ENCODE results near the gene ZNF726.
A peak's percentile ranks its signal among the peaks of the same experiment; 100 is the strongest.
"Not testable (repeated sequence)": the region's sequence is repeated elsewhere in the genome, so short reads cannot be mapped to it uniquely, and the experiment has no call there.

The ZNF726 gene

GRCh38 chr19:23914402-23915286, at the start of gene ZNF726:
Gene ZNF726, plus strand, starts transcription at chr19:23914886. Its CDS starts 109 bp downstream, at chr19:23914995.
- no peaks in the 10 kb centered on the region for H3K27me3 ChIP-seq (ENCODE audit: low read depth)
- H3K9me3 ChIP-seq = peaks cover 10% of the 10 kb centered on the region
- in situ Hi-C loops (cut with MboI; ENCODE audit: low sequenced_read_pairs) = no loop called here
- H3K4me3 ChIP-seq = peak within 1 kb of the TSS; percentile 85
- H3K4me1 ChIP-seq = no peaks in the 10 kb centered on the region; the same call in 1 of the 2 replicates
- peak; percentile 87 to 91 for DNase-seq (ENCODE audit: low spot score in 2 of 2)
- peaks cover 19% of the 10 kb centered on the region for H3K36me3 ChIP-seq (replicated peaks)

- no peaks in the 10 kb centered on the region for H3K9me3 ChIP-seq
- DNase-seq (ENCODE audit: low spot score in 2 of 2) = no peak
- H3K4me1 ChIP-seq = no peaks in the 10 kb centered on the region
- H3K27me3 ChIP-seq (ENCODE audit: low read depth) = no peaks in the 10 kb centered on the region
- in situ Hi-C loops (cut with MboI; ENCODE audit: low sequenced_read_pairs) = no loop called here
- H3K36me3 ChIP-seq (replicated peaks) = no peaks in the 10 kb centered on the region
- no peak overlapping the region for H3K4me3 ChIP-seq
Measured at GRCh38 chr19:23867895-23868294, 46.8 kb upstream of the ZNF726 start.

- DNase-seq (ENCODE audit: low spot score in 2 of 2) = no peak
- in situ Hi-C loops (cut with MboI; ENCODE audit: low sequenced_read_pairs) = no loop called here
- H3K4me1 ChIP-seq = no peaks in the 10 kb centered on the region
- H3K27me3 ChIP-seq (ENCODE audit: low read depth) = no peaks in the 10 kb centered on the region
- H3K36me3 ChIP-seq (replicated peaks) = no peaks in the 10 kb centered on the region
- H3K9me3 ChIP-seq = no peaks in the 10 kb centered on the region
- H3K4me3 ChIP-seq = no peak overlapping the region
Measured at GRCh38 chr19:23868630-23869029, 46.1 kb upstream of the ZNF726 start.

GRCh38 chr19:23872282-23872919, 42.3 kb upstream of the ZNF726 start:
- Histone ChIP-seq H3K9me3 (no peaks in the 10 kb centered on the region), H3K4me1 (no peaks in the 10 kb centered on the region), H3K4me3 (no peak overlapping the region), H3K36me3 (replicated peaks) (no peaks in the 10 kb centered on the region), H3K27me3 (ENCODE audit: low read depth) (no peaks in the 10 kb centered on the region)
- in situ Hi-C loops (cut with MboI; ENCODE audit: low sequenced_read_pairs) = no loop called here
- DNase-seq (ENCODE audit: low spot score in 2 of 2) = no peak

GRCh38 chr19:23876261-23876660, 38.4 kb upstream of the ZNF726 start:
- Histone ChIP-seq H3K27me3 (ENCODE audit: low read depth) (no peaks in the 10 kb centered on the region), H3K4me3 (no peak overlapping the region), H3K4me1 (no peaks in the 10 kb centered on the region), H3K9me3 (no peaks in the 10 kb centered on the region), H3K36me3 (replicated peaks) (no peaks in the 10 kb centered on the region)
- DNase-seq (ENCODE audit: low spot score in 2 of 2) = no peak
- in situ Hi-C loops (cut with MboI; ENCODE audit: low sequenced_read_pairs) = no loop called here

- H3K4me3 ChIP-seq; H3K9me3 ChIP-seq; H3K4me1 ChIP-seq; in situ Hi-C loops (cut with MboI; ENCODE audit: low sequenced_read_pairs); H3K36me3 ChIP-seq (replicated peaks); DNase-seq (ENCODE audit: low spot score in 2 of 2); H3K27me3 ChIP-seq (ENCODE audit: low read depth): not testable (repeated sequence)
Measured at GRCh38 chr19:23876756-23877155, 37.9 kb upstream of the ZNF726 start.

GRCh38 chr19:23882493-23882892, 32.2 kb upstream of the ZNF726 start:
- no peak overlapping the region for H3K4me3 ChIP-seq
- in situ Hi-C loops (cut with MboI; ENCODE audit: low sequenced_read_pairs) = no loop called here
- H3K36me3 ChIP-seq (replicated peaks) = no peaks in the 10 kb centered on the region
- H3K4me1 ChIP-seq = no peaks in the 10 kb centered on the region
- DNase-seq (ENCODE audit: low spot score in 2 of 2) = no peak
- H3K27me3 ChIP-seq (ENCODE audit: low read depth) = no peaks in the 10 kb centered on the region
- no peaks in the 10 kb centered on the region for H3K9me3 ChIP-seq

- H3K4me3 ChIP-seq = no peak overlapping the region
- in situ Hi-C loops (cut with MboI; ENCODE audit: low sequenced_read_pairs) = no loop called here
- DNase-seq (ENCODE audit: low spot score in 2 of 2) = no peak
- H3K36me3 ChIP-seq (replicated peaks) = no peaks in the 10 kb centered on the region
- no peaks in the 10 kb centered on the region for H3K4me1 ChIP-seq
- no peaks in the 10 kb centered on the region for H3K9me3 ChIP-seq
- no peaks in the 10 kb centered on the region for H3K27me3 ChIP-seq (ENCODE audit: low read depth)
Measured at GRCh38 chr19:23884363-23884762, 30.3 kb upstream of the ZNF726 start.

- Histone ChIP-seq H3K4me1 (no peaks in the 10 kb centered on the region), H3K36me3 (replicated peaks) (no peaks in the 10 kb centered on the region), H3K27me3 (ENCODE audit: low read depth) (no peaks in the 10 kb centered on the region), H3K9me3 (no peaks in the 10 kb centered on the region), H3K4me3 (no peak overlapping the region)
- DNase-seq (ENCODE audit: low spot score in 2 of 2) = no peak
- in situ Hi-C loops (cut with MboI; ENCODE audit: low sequenced_read_pairs) = no loop called here
Measured at GRCh38 chr19:23887642-23888041, 27.0 kb upstream of the ZNF726 start.

GRCh38 chr19:23896096-23896495, 18.6 kb upstream of the ZNF726 start:
- H3K4me1 ChIP-seq; in situ Hi-C loops (cut with MboI; ENCODE audit: low sequenced_read_pairs); H3K27me3 ChIP-seq (ENCODE audit: low read depth); H3K36me3 ChIP-seq (replicated peaks); H3K9me3 ChIP-seq; H3K4me3 ChIP-seq; DNase-seq (ENCODE audit: low spot score in 2 of 2): not testable (repeated sequence)

- H3K4me3 ChIP-seq = no peak overlapping the region
- no peak for DNase-seq (ENCODE audit: low spot score in 2 of 2)
- no peaks in the 10 kb centered on the region for H3K36me3 ChIP-seq (replicated peaks)
- H3K4me1 ChIP-seq = no peaks in the 10 kb centered on the region
- no peaks in the 10 kb centered on the region for H3K9me3 ChIP-seq
- no peaks in the 10 kb centered on the region for H3K27me3 ChIP-seq (ENCODE audit: low read depth)
- in situ Hi-C loops (cut with MboI; ENCODE audit: low sequenced_read_pairs) = no loop called here
Measured at GRCh38 chr19:23896912-23897311, 17.8 kb upstream of the ZNF726 start.

GRCh38 chr19:23901360-23901759, 13.3 kb upstream of the ZNF726 start:
- in situ Hi-C loops (cut with MboI; ENCODE audit: low sequenced_read_pairs) = no loop called here
- Histone ChIP-seq H3K4me1 (no peaks in the 10 kb centered on the region), H3K36me3 (replicated peaks) (no peaks in the 10 kb centered on the region), H3K9me3 (no peaks in the 10 kb centered on the region), H3K27me3 (ENCODE audit: low read depth) (no peaks in the 10 kb centered on the region), H3K4me3 (no peak overlapping the region)
- no peak for DNase-seq (ENCODE audit: low spot score in 2 of 2)

GRCh38 chr19:23904406-23904805, 10.3 kb upstream of the ZNF726 start:
- H3K36me3 ChIP-seq (replicated peaks) = no peaks in the 10 kb centered on the region
- H3K4me1 ChIP-seq = no peaks in the 10 kb centered on the region
- H3K9me3 ChIP-seq = no peaks in the 10 kb centered on the region
- in situ Hi-C loops (cut with MboI; ENCODE audit: low sequenced_read_pairs) = no loop called here
- H3K27me3 ChIP-seq (ENCODE audit: low read depth) = no peaks in the 10 kb centered on the region
- no peak overlapping the region for H3K4me3 ChIP-seq
- no peak for DNase-seq (ENCODE audit: low spot score in 2 of 2)

- in situ Hi-C loops (cut with MboI; ENCODE audit: low sequenced_read_pairs) = no loop called here
Measured at GRCh38 chr19:23905771-23906170, 8.9 kb upstream of the ZNF726 start.

More at GRCh38 chr19:23905771-23906170, 8.9 kb upstream of the ZNF726 start:
- Histone ChIP-seq H3K4me3 (no peak overlapping the region), H3K9me3 (no peaks in the 10 kb centered on the region), H3K27me3 (ENCODE audit: low read depth) (no peaks in the 10 kb centered on the region), H3K36me3 (replicated peaks) (no peaks in the 10 kb centered on the region), H3K4me1 (no peaks in the 10 kb centered on the region)
- no peak for DNase-seq (ENCODE audit: low spot score in 2 of 2)
